ENCODE measurements around the gene ZNF446. TPM values are rescaled to one million over a fixed set of nuclear protein-coding genes. Genes with fewer than 3 reads are reported as not detected.
"Not testable (repeated sequence)": the region's sequence is repeated elsewhere in the genome, so short reads cannot be mapped to it uniquely, and the experiment has no call there.

Gene ZNF446
- polyA plus RNA-seq, 5 donors = 12.0 to 16.5 (median 14.0) TPM

DNA sequence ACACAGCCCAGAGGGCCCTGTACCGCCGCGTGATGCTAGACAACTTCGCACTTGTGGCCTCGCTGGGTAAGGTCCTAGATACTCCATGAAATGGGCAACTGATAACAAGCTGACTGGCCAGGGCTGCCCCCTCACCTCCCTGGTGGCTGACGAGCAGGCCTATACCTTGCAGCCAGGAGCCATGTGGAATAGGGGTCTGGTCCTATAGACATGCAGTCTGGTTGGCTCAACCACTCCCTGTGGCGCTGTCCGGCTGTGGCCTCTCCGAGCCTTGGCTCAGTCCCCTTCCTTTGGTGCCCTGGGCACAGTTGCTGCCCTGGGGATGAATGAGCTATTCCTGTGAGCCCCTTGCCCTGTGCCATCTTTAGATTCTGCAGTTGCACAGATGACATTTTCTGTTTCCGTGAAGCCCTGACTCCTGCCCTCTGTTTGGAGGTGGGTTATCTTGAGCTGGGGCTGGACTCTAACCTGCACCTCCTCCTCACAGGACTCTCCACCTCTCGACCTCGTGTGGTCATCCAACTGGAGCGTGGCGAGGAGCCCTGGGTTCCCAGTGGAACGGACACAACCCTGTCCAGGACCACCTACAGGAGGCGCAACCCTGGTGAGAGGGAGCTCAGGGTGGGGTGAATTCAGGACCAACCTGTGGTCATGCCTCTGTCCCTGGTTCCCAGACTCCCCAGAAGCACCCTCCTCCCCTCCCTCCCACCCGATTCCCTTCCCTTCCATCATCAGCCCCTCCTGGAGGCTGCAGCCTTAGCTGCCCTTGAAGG, 6.7 kb upstream of the ZNF446 start:
- DNase-seq = no peak

DNA sequence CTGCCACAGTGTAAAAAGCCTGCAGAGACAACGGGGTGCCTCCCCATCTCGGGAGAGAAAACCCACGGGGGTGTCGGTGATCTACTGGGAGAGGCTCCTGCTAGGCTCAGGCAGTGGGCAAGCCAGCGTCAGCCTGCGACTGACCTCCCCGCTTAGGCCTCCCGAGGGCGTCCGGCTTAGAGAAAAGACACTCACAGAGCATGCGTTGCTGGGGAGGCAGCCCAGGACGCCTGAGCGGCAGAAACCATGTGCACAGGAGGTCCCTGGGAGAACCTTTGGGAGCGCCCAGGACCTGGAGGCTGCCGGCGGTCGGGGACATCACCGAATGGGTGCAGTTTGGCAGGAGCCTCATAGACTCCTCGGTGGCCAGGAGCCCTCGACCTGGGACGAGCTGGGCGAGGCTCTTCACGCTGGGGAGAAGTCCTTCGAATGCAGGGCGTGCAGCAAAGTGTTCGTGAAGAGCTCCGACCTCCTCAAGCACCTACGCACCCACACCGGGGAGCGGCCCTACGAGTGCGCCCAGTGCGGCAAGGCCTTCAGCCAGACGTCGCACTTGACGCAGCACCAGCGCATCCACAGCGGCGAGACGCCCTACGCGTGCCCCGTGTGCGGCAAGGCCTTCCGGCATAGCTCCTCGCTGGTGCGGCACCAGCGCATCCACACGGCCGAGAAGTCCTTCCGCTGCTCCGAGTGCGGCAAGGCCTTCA, 5.2 kb upstream of the ZNF446 start:
- not testable (repeated sequence) for DNase-seq

DNA sequence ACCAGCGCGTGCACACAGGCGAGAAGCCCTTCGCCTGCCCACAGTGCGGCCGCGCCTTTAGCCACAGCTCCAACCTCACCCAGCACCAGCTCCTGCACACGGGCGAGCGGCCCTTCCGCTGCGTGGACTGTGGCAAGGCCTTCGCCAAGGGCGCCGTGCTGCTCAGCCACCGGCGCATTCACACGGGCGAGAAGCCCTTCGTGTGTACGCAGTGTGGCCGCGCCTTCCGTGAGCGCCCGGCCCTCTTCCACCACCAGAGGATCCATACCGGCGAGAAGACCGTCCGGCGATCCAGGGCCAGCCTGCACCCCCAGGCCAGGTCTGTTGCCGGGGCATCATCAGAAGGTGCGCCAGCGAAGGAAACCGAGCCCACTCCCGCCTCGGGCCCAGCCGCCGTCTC, 4.4 kb upstream of the ZNF446 start:
- DNase-seq = no peak

DNA sequence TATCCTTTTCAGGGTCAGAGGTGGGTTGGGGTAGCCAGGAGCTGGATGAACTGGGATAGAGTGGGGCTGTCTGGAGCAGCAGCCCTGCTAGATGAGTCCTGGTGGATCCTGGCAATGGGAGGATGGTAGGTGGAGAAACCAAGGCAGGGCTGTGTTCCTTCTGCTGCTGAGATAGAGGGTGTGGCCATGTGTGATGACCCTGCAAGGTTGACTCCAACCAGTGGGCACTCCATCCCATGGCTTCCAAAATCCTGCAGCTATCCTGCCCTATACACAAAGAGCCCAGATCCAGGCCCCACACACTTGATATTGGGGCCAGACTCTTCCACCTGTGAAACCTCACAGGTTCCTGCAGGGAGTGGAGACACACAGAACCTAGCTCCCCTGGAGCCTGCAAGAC, 2.4 kb upstream of the ZNF446 start:
- no peak for DNase-seq

DNA sequence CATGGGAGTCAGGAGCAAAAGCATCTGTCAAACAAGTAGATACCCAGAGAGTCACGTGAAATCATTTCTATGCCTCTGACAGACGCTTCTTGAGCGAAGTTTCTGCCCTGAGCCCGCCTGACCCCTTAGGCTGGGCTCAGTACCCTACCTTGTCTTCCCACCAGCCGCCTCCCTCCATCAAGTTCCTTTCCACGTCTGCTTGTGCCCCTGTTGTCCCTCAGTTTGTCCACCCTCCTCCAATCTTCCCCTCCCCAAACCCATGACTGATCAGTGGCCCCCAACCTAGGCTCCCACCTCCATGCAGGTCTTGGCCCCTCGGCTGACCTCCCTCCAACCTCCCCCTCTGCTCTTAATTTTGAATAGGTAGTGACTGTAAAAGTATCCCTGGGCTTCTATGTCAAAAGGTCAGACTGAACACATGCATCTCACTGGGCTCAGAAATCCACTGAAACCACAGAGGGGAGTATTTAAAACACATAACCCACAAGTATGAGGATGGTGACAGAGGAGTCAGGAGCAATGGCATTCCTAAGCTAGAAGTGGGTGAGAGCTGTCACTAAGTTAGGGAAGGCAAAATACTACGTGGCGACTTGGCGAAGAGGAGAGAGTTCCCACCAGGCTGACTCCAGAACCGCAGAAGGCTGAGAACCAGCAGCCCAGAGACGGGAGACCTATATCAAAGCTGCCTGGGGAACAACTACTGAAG, 1.7 kb upstream of the ZNF446 start:
- DNase-seq = no peak

DNA sequence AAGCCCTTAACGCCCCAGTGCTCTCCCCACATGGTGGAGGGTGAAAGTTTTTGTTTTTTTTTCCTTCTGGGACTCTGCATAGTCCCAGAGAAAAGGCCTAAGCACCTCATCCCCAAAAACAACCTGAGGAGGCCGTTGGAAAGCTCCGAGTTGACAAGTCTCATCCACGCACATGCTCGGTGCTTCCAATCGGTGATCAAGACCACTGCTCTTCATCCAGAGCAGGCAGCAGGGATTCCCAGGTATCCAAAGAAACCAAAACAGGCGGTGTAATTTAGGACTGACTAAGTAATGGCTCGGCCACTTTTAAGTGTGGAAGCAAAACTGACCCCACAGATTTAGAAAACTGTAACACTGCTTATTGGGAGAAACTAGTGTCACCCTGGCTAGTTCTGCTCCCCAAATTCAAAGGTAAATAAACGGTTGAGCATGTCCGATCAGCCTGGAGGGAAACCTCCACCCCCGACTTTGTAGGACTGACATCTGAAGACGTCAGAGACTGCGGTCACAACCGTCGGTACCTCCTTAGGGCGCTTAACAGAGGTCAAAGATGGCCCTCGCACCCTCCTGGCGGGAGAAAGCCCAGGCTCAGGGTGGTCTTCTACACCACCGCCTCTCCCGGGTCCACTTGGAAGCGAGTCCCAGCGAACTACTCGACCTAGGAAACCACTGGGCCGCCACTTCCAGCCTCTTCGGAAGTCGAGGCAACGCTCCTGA, 997 bp upstream of the ZNF446 start:
- no peak for DNase-seq

DNA sequence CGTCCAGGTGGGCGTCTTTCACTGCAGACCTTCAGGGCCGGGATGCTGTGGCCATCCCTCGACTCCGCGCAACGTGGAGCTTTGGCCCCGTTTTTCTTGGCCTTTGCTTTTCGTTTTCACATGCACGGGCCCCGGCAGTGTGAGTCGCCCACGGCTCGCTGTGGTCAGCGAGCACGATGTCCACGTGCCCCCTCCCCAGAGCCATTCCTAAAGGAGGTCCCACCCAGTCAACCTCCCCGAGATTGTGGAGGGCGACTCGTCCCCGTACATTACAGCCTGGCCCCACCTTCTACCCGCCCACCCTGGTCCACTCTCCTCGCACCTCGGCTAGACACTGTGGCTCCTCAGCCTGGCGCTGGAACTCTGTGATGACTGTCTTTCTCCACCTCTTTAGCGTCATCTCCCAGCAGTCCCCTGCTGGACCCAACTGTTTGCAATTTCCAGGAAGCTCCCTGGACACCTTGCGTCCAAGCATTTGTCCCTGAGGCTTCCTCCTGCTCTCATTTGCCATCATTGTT, 405 bp downstream of the ZNF446 start:
- no peak for DNase-seq

DNA sequence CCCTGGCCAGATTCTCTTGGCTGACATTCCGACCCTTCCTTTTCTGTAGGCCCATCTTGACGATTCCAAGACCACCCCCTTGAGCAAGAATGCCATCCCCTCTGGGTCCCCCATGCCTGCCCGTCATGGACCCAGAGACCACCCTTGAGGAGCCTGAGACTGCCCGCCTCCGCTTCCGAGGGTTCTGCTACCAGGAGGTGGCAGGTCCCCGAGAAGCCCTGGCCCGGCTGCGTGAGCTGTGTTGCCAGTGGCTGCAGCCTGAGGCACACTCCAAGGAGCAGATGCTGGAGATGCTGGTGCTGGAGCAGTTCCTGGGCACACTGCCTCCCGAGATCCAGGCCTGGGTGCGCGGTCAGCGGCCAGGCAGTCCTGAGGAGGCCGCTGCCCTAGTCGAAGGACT, 978 bp downstream of the ZNF446 start:
- no peak for DNase-seq

DNA sequence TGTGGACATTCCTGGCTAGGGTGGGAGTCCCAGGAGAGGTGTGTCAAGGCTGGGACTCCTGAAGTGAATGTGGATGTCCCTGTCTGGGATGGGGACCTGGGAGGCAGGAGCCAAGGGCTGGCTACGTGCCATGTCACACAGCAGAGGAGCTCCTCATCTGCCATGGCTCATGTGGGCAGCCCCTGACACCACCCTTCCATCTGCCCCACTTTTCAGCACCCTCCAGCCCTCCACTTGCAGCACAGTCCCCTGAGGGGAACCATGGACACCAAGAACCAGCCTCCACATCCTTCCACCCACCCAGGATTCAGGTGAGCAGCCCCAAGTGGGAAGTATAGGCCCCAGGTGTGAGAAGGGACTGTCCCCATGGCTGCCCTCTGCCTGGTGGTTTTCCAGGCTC, 1.7 kb downstream of the ZNF446 start:
- no peak for DNase-seq

DNA sequence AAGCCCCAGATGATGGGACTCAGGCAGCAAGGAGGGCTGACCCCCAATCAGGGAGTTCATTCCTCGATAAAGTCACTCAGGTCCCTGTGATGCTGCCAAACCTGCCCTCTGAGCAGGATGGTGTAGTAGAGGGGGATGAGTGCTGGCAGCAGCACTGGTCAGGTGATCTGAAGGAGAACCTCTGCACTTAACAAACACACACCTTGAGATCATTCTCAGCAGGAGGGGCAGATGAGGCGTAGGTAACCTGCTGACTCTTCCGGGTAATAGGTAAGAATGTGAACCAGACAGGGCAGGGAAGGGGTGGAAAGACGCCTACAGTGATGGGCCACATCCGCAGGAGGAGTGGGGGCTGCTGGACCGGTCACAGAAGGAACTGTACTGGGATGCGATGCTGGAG, 3.2 kb downstream of the ZNF446 start:
- no peak for DNase-seq

DNA sequence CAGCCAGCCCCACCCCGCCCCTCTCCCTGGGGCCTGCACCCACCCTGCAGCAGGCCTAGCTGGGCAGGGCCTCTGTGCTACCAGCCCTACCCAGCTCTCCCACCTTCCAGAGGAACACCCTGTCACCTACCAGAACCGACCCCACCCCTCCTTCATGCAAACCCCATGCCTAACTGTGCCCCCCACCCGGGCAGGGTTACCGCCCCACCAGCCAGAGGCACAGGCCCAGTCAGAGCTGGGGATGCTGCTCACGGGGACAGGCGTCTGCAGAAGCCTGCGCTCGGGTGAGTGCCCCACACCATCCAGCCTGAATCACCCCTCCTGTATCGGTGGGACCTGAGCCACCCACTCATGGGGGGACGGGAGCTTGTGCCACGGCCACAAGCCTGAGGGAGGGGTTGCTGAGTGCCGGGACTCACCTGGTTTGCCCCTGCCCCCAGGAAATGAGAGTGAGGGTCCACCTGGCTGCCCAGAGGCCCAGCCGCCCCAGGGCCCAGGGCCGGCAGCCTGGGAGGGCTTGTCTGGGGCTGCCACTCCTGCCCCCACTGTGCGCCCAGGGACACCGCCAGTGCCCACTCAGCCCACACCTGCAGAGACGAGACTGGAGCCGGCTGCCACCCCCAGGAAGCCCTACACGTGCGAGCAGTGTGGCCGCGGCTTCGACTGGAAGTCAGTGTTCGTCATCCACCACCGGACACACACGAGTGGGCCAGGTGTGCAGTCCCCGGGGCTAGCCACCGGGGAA, 3.8 kb downstream of the ZNF446 start:
- DNase-seq = no peak

DNA sequence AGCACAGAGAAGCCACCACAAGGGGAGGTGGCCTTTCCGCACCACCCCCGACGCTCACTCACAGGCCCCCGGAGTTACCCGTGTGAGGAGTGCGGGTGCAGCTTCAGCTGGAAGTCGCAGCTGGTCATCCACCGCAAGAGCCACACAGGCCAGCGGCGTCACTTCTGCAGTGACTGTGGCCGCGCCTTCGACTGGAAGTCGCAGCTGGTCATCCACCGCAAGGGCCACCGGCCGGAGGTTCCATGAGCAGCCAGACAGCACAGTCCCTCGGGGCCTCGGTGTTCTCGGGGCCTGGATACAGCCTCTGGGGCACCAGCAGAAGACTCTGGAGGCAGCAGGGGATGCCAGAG, 4.3 kb downstream of the ZNF446 start:
- DNase-seq = no peak

DNA sequence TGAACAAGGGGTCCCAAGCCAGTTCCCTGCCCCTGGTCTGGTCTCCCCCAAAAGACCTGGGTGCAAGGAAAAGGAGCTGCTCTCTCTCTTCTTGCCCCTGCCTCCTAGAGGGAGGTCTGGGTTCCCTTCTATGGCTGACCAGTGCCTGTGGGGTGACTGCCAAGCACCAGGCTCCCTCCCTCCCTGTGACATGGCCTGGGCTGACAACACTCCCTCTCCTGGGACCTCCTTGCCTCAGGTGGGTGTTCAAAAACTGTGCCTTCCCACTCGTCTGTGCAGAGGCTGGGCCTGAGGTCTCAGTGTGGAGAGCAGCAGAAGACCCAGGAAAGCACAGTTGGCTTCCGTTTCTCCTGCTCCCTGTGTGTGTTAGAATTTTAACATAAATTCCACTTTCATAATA, 4.7 kb downstream of the ZNF446 start:
- DNase-seq = no peak

DNA sequence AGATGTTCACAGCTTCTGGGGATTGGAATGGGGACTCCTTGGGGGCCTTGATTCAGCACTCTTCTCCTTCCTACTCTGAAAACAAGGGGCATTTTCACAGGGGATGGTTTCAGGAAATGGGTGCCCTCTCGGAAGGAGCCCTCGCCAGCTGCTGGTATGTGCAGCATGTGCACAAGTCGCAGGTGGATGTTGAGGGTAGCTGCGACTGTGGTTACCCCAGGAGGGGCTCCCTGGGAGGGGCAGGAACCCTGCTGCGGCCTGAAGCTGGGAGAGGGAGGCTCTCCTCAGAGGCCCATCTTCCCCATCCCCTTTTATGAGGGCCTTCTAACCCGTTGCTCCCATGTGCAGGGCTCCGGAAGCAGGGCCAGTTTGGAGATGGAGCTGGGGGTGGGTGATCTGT, 6.2 kb downstream of the ZNF446 start:
- DNase-seq = no peak

DNA sequence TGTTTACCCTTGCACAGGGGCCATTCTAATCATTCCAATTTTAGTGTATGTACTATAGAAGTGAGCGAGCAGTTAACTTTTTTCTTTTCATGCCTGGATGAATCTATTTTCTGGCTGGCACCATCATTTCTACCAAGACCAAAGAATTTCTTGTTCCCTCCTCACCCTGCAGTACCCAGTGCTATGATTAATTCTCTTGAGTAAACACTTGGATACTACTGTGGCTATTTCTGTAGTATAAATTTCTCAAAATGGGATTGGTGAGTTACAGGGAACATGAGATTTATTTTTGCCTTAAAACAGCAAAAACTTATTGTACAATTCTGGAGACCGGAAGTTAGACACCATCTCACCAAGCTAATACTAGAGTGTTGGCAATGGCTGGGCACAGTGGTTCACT, 7.6 kb downstream of the ZNF446 start:
- DNase-seq = no peak

DNA sequence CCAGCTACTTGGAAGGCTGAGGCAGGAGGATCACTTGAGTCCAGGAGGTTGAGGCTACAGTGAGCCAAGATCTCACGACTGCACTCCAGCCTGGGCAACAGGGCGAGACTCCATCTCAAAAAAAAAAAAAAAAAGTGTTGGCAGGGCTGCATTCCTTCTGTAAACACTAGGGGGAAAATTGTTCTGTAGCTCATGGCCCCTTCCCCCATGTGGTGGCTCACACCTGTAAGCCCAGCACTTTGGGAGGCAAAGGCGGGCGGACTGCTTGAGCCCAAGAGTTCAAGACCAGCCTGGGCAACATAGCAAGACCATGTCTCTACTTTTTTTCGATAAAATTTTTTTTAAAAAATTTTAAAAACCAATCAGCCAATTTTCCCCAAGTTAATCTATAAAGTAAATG, 8.2 kb downstream of the ZNF446 start:
- DNase-seq = not testable (repeated sequence)

DNA sequence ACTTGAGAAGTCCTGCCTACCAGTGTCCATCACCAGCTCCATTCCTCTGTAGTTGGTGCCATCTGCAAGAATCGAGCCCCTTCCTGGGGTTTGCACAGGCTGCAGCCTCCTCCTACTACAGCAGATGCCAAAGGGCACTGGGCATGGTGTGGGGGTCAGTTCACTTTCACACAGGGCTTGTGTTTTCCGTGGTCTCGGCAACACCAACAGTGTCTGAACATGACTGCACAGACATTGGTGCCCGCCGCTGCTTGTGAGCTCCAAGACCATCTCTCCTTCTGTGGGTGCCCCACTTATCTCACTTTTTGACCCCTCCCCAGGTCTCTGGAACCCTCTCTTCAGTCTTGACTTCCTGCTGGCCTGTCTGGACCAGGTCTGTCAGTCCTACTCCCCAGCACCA, 15.2 kb downstream of the ZNF446 start:
- no peak for DNase-seq

DNA sequence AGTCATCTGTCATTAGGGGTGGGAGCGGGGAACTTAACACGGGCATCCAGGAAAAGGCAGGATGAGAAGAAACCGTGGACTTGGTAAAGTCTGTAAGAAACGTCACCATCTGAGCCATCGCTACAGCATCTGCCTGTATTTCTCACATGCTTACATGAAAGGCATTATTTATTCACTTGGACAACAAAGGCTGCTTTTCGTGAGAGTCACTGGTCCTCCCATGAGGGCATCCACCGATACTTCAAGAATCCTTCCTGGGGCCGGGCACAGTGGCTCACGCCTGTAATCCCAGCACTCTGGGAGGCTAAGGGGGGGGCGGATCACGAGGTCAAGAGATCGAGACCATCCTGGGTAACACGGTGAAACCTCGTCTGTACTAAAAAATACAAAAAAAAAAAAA, 16.1 kb downstream of the ZNF446 start:
- no peak for DNase-seq

DNA sequence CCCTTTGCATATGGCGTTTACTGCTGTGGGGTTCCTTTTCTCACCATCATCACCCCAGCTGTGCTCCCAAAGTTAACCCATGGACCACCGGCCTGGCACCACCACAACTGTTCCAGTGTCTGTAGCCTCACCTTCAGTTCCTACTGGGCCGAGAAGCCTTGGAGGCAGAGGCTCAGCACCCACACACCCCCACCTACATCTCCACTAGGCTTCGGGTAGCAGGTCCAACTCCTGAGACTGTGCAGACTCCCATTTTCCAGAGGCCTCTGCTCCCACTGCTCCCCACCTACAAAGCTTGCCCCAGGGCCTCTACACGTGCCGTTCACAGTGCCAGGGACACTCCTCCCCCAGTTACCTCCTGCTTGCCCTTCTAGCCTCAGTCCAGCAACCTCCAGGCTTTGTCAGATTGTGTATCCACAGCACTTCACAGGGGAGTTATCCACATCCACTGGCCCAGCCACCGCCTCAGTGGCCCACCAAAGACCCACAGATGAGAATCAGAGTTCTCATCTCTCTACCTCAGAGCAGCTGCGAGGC, 21.6 kb downstream of the ZNF446 start:
- DNase-seq = no peak

DNA sequence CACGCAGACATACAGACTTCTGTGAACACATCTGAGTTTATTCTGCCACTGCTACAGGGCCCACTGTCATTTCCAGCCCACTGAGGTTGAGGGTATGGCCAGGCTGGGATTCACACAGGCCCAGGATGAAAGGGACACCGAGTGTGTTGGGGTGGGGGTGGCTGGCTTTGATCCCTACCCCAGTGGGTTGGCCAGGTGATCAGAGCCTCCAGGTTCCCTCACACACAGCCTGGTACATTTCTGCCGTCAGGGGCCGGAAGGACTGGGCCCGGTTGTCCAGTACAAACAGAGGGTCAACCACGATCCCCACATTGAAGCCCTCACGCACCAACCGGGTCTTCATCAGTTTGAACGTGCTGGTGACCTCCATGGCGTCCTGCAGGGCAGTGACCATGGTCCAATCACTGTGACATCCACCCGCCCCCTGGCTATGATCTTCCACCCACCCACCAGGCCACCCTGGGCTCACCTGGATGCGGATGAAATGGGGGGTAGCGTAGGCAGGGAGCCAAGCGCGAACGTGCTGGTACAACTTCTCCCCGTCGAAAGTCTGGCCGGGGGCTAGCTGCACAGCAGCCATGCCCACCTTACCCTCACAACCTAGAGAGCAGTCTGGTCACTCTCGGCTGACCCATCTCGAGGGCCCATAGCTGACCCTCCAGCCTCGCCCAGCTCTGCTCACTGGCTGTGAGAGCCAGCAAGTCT, 22.3 kb downstream of the ZNF446 start:
- DNase-seq = no peak
